ENCODE measurements around the gene LAMB4.

- TF ChIP-seq, protein P1, sequence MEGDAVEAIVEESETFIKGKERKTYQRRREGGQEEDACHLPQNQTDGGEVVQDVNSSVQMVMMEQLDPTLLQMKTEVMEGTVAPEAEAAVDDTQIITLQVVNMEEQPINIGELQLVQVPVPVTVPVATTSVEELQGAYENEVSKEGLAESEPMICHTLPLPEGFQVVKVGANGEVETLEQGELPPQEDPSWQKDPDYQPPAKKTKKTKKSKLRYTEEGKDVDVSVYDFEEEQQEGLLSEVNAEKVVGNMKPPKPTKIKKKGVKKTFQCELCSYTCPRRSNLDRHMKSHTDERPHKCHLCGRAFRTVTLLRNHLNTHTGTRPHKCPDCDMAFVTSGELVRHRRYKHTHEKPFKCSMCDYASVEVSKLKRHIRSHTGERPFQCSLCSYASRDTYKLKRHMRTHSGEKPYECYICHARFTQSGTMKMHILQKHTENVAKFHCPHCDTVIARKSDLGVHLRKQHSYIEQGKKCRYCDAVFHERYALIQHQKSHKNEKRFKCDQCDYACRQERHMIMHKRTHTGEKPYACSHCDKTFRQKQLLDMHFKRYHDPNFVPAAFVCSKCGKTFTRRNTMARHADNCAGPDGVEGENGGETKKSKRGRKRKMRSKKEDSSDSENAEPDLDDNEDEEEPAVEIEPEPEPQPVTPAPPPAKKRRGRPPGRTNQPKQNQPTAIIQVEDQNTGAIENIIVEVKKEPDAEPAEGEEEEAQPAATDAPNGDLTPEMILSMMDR (IDR thresholded peaks at IDR 0.05 in 8 of 11, conservative IDR thresholded peaks at IDR 0.05 in 3 of 11): no peak
- TF ChIP-seq POLR2AphosphoS5 (IDR thresholded peaks at IDR 0.05) (no peak), POLR2A (IDR thresholded peaks at IDR 0.05) (no peak)
Observed at GRCh38 chr7:108091461-108091831, 38.7 kb downstream of the LAMB4 start.
